Measurements from ENCODE around the gene PRPF19.
"Not testable (repeated sequence)": the region's sequence is repeated elsewhere in the genome, so short reads cannot be mapped to it uniquely, and the experiment has no call there.

The PRPF19 gene

GRCh38 chr11:60923800-60924109 is 17.4 kb upstream of the PRPF19 start:
- no peak for DNase-seq (ENCODE audit: low read depth, low spot score)

DNA sequence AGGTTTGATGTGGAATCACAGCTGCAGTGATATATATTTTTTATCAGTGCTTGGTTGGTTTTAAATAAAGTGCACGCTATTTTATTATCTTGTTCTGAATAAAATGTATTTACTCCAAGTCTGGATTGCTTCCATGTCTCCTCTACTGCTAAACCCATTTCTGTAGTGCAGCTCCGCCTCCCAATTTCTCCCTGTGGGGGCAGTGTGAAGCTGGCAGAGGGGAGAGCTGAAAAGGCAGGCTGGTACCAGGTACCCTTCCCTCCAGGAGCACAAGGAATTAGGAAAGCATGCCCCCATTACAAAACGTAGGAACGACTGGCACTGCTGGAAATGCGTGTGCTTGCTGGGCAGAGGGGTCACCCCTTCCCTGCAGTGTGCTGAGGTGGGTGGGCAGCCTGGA is 16.9 kb upstream of the PRPF19 start:
- no peak for DNase-seq (ENCODE audit: low read depth, low spot score)

DNA sequence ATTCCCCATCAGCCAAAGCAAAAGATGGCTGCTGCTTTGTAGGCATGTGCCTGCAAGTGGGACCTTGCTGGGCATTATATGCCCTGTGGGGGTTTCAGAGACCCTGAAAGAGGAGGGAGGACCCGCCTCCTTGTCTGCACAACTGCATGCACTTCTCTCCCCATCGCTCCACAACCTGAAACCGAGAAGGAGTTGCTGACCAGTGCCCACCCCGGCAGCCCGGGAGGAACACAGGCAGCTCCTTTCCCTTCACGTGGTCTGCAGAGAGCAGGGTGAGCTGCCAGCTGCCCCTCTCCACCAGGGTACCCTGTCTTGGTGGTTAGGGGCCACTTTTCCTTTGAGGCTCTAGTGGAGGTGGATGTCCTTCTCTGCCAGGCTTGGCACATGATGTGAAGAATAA is 16.5 kb upstream of the PRPF19 start:
- DNase-seq (ENCODE audit: low read depth, low spot score) = no peak

GRCh38 chr11:60921777-60922335 is 15.5 kb upstream of the PRPF19 start:
- DNase-seq (ENCODE audit: low read depth, low spot score) = no peak

DNA sequence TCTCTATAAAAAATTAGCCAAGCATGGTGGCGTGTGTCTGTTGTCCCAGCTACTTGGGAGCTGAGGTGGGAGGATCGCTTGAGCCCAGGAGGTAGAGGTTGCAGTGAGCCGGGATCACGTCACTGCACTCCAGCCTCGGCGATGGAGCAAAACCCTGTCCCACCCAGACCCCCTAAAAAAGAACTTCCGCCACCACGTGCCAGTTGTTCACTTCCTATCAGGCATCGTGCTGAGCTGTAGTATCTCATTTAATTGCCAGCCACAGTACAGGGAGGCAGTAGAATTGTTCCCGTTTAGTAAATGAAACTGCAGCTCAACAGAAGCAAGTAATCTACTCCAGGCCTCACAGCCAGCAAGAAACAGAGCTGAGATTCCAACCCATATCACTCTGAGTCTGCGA is 14.9 kb upstream of the PRPF19 start:
- no peak for DNase-seq (ENCODE audit: low read depth, low spot score)

DNA sequence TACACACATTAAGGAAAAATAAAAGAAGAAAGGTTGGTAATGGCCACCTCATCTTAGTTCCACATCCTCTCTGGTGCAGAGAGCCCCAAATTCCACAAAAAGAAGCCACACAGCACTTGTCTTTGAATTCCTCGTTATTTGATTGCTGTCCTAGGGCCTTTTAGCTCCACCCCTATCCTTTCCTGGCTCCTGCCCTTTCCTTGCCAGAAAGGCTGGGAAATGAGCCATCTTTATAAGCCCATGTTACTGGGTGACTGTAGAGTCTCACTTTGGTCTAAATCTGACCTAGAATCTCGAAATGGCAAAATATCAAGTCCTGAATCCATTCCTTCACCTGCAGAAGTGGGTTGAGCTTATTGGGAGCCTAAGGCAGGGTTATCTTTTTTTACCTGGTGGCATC is 13.6 kb upstream of the PRPF19 start:
- no peak for DNase-seq (ENCODE audit: low read depth, low spot score)

DNA sequence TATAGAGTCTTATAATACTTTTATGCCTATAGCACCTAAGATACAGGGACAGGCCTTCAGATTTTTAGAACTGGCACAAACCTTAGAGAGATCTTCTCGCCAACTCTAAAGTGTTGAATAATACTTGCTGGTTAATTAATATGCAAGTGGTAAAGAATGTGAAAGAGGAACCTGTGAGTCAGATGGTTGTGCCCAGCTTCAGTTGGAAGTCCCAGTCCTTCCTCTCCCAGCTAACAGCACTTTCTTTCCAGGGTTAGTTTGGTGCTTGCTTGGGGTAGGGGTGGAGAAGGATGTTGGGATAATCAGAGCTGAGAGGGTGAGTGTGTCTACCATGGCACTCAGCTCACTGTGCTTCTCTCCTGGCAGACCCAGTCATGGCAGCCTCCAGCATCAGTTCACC is 12.9 kb upstream of the PRPF19 start:
- DNase-seq (ENCODE audit: low read depth, low spot score) = no peak

GRCh38 chr11:60918939-60919265 is 12.5 kb upstream of the PRPF19 start:
- DNase-seq (ENCODE audit: low read depth, low spot score) = no peak

DNA sequence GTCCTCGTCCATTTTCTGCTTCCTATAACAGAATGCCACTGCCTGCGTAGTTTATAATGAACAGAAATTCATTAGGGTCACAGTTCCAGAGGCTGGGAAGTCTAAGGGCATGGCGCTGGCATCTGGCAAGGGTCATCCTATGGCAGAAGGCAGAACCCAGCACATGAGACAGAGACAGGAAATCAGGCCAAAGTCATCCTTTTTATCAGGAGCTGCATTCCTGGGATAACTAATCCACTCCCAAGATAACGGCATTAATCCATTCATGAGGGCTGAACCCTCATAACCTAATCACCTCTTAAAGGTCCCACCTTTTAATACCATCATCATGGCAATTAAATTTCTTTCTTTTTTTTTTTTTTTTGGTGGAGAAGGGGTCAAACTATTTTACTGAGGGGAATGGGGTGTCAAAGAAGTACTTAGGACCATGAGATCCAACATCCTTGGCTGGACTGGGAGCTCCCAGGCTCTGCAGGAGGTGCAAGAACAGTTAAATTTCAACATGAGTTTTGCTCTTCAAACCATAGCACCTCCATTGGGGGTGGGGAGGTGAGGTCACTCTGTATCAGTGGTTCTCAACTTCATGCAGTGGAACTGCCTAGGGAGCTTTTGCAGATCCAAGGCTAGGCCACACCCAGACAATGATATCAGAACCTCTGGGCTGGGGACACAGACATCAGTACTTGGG is 12.0 kb upstream of the PRPF19 start:
- no peak for DNase-seq (ENCODE audit: low read depth, low spot score)

DNA sequence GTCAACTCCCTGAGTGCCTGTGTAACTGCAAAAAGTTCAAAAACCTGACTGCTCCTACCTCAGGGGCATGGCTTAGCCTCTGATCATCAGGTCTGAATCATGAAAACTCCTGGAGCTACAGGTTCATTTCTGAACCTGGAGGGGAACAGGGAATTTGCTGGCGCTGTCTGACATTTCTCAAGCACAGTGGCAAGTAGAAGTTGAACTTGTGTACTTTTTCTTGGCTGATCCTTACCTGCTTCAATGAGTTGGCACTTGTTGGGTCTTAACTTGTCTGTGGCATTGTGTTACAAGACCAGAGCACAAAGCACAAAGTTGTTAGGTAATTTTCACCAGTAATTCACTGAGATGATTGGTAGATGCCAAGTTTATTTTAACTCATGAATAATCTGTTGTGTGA is 10.9 kb upstream of the PRPF19 start:
- no peak for DNase-seq (ENCODE audit: low read depth, low spot score)

- no peak for DNase-seq (ENCODE audit: low read depth, low spot score)
Observed at GRCh38 chr11:60916669-60917206, 10.4 kb upstream of the PRPF19 start.

- DNase-seq (ENCODE audit: low read depth, low spot score) = peak; percentile 40
Observed at GRCh38 chr11:60915248-60915914, 9.0 kb upstream of the PRPF19 start.

GRCh38 chr11:60914633-60915247 is 8.4 kb upstream of the PRPF19 start:
- DNase-seq (ENCODE audit: low read depth, low spot score) = no peak

DNA sequence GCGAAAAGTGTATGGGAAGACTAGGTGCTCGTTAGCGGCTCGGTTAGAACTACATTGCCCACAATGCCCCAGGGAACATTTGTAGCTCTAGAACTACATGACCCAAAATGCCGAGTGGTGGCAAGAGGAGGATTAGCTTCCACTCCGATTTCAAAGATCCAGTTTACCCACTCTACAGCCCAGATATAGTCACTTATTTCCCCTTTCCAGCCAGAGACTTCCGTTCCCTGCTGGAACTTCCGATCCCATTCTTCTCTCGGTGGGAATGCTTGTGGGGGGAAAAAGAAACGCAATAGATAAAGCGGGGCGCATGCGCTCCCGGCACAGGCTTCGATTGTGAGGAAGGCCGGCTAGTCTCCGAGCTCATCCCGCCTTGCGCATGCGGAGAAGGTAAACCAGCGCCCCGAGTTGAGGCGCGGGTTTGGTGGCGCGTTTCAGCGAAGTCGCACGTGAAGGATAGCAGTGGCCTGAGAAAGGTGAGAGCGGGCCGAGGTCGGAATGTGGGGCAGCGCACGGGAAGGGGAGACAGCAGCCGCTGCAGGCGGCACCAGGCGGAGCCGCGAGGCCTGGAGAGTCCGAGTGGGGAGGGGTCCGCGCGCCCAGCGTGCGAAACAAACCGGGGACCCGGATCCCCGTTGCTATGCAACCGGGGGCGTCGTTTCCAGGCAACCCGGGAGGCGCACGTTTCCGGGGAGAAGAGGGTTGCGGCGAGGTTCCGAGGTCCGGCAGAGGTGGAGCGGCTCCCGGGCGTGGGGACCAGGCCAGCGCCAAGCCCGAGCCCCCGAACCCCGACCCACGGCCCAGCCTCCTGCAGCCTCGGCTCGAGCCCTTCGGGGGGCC is 7.6 kb upstream of the PRPF19 start, which contains the start of gene TMEM109:
Gene TMEM109 (plus strand): TSS at position 366 of the 840 bp plus-strand sequence. CDS start 5,536 bp downstream, outside the sequence.
- peak; percentile 77 for DNase-seq (ENCODE audit: low read depth, low spot score)

GRCh38 chr11:60912851-60913528 is 6.6 kb upstream of the PRPF19 start:
- DNase-seq (ENCODE audit: low read depth, low spot score) = no peak

DNA sequence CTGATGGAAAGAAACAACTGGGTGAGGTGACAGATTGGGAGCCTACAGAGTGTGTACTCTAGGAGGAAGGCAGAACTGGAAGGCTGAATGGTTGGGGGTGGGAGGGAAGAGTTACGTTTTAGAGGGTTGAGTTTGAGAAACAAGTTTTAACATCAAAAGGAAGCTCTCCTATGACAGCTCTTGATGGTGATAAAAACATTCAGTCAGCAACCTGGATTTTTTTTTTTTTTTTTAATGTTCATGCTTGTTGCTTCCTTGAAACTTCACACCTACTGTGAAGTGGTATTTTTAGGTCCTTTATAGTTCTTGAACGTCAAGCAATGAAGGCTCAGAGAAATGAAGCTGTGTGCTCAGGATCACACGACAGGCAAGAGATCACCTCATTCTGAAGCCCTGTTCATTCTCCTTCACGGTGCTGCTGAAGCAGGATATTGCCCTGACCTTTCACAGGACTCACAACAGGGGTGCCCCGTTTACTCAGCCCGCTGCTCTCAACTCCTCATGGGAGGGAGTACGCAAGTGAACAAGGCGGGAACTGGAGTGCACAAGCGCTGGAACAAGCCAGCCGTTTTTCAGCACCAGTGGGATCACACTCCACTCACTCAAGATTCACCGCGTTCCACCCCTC is 6.0 kb upstream of the PRPF19 start:
- DNase-seq (ENCODE audit: low read depth, low spot score) = no peak

DNA sequence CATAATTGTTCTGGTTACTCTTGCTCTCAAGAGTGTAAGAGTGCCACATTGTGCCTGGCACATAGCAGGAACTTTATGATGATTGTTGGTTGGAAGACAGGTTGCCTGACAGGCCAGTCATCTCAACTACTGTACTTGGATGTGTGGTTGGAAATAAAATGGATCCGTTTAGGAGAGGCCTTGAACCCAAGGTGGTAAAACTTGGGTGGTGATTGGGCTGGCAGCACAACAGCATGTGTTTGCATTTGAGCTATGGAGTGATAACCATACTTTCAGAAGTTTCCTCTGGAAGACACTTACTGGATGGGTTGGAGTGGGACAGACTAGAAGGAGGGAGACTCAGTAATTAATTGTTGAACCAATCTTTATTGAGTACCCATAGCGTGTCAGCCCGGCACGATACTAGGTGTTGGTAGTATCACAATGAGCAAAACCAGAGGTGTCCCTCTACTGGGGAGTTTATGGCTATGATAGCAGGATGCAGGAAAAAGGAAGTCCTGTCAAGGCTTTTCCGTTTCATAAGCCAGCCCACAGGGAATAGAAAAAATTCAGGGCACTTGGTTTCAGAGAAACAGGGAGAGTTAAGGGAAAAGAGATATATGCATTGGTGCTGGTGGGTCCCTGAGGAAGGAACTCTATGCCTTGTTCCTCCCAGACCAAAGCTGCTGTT is 4.5 kb upstream of the PRPF19 start:
- no peak for DNase-seq (ENCODE audit: low read depth, low spot score)

DNA sequence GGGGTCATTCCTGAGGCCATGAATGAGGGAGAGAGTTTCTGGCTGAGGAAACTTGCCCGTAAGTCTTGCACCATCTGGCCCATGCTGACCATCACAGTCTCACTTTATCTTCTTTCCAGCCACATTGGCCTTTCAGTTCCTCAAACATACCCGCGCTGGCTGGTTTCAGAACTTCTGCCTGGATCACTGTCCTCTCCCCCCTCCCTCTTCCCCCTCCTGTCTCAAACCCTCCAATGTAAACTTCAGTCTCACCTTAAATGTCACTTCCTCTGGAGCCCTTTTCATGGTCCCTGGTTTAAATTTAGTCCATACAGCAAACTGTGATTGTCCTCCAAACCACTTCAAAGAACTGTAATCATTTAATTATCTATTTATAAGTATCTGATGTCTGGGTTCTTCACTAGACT is 3.9 kb upstream of the PRPF19 start:
- no peak for DNase-seq (ENCODE audit: low read depth, low spot score)

- DNase-seq (ENCODE audit: low read depth, low spot score) = not testable (repeated sequence)
Observed at GRCh38 chr11:60909680-60910280, 3.4 kb upstream of the PRPF19 start.

- DNase-seq (ENCODE audit: low read depth, low spot score) = no peak
Observed at GRCh38 chr11:60908803-60909202, 2.4 kb upstream of the PRPF19 start.

Data from activated CD4-positive, CD25-positive, alpha-beta regulatory T cell treated with anti-CD3 and anti-CD28 coated beads, Interleukin-2, amount 50 U/mL, for 16 hours (primary cell).